HFFc6 (cell line): ENCODE results near the gene RAB3GAP1. TPM values are rescaled to one million over a fixed set of nuclear protein-coding genes. Genes with fewer than 3 reads are reported as not detected.
A peak's percentile ranks its signal among the peaks of the same experiment; 100 is the strongest.

Experiments used
- DNase-seq: peaks from one replicate; pipeline ENCODE4 v3.0.0-alpha.2; 2018
- H3K27ac Mint-ChIP-seq: 2 replicates; pipeline ENCODE4 v1.8.0; 2020; ENCODE audit warnings: mild to moderate bottlenecking, mixed read lengths
- H3K27me3 Mint-ChIP-seq: 2 replicates; pipeline ENCODE4 v1.8.0; 2021; ENCODE audit warnings: mild to moderate bottlenecking, moderate library complexity, mixed read lengths; ENCODE audit not compliant: insufficient read depth
- H3K36me3 Mint-ChIP-seq: 2 replicates; pipeline ENCODE4 v1.8.0; 2021; ENCODE audit warnings: low read depth, mixed read lengths
- H3K4me1 Mint-ChIP-seq: 2 replicates; pipeline ENCODE4 v1.8.0; 2020; ENCODE audit warnings: low read depth, mixed read lengths
- H3K4me3 Mint-ChIP-seq: 2 replicates; pipeline ENCODE4 v1.8.0; 2020; ENCODE audit warnings: mild to moderate bottlenecking, moderate library complexity, mixed read lengths
- H3K9me3 Mint-ChIP-seq: 2 replicates; pipeline ENCODE4 v1.8.0; 2020; ENCODE audit warnings: mild to moderate bottlenecking, mixed read lengths
- total RNA-seq, 6 experiments: library from RNA; stranded (reverse); fragmentation: NEBNext Ultra II Directional; extraction: Animal tissue kit (Norgen Biotek cat#: 25700); gene quantifications; 2 replicates in 1 of 6; 3 replicates in 5 of 6; pipeline ENCODE4 v1.2.3, GENCODE V29; 2021
- TF ChIP-seq, protein P1 (sequence below): fragments of 200-600 bp; sonication (generic); IDR thresholded peaks from 2 replicates; pipeline ENCODE4 v1.5.0; 2021; ENCODE audit warnings: antibody characterized with exemption, mild to moderate bottlenecking

The RAB3GAP1 gene
- total RNA-seq, 6 experiments from 2014 or later = 52.6 to 61.2 (median 59.1) TPM

DNA sequence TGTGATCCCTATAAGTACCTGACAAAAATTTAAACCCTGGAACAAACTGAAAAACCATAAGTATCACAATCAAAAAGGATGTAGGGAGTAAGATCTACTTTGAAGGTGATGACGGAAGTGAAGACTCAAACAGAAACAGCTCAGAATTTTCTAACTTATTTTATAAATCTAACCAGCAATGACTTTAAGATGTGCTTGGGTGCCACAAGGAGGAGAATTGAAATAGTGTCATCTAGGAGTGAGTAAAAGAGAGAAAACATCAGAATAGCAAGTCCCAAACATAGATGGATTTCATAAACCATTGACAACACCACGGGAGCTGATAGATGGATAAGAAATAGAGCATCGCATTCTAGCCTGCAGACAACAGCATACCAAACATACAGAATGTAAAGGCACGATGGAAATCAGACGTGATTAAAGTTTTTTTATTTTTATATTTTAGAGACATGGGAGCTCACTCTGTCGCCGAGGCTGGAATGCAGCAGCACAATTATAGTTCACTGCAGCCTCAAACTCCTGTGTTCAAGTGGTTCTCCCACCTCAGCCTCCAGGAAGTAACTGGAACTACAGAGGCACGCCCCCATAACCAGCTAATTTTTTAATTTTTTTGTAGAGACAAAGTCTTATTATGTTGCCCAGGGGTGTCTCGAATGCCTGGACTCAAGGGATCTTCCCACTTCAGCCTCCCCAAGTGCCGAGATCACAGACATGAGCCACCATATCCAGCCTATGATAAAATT lies 41.7 kb upstream of the RAB3GAP1 start:
- no peak overlapping the region for H3K27ac Mint-ChIP-seq
- peaks cover 2% of the 10 kb centered on the region for H3K27me3 Mint-ChIP-seq
- no peak overlapping the region for H3K4me3 Mint-ChIP-seq
- no peaks in the 10 kb centered on the region; the same call in 1 of the 2 replicates for H3K4me1 Mint-ChIP-seq
- no peak for DNase-seq
- TF ChIP-seq, protein P1, sequence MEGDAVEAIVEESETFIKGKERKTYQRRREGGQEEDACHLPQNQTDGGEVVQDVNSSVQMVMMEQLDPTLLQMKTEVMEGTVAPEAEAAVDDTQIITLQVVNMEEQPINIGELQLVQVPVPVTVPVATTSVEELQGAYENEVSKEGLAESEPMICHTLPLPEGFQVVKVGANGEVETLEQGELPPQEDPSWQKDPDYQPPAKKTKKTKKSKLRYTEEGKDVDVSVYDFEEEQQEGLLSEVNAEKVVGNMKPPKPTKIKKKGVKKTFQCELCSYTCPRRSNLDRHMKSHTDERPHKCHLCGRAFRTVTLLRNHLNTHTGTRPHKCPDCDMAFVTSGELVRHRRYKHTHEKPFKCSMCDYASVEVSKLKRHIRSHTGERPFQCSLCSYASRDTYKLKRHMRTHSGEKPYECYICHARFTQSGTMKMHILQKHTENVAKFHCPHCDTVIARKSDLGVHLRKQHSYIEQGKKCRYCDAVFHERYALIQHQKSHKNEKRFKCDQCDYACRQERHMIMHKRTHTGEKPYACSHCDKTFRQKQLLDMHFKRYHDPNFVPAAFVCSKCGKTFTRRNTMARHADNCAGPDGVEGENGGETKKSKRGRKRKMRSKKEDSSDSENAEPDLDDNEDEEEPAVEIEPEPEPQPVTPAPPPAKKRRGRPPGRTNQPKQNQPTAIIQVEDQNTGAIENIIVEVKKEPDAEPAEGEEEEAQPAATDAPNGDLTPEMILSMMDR = no peak
- H3K36me3 Mint-ChIP-seq = no peaks in the 10 kb centered on the region
- H3K9me3 Mint-ChIP-seq = no peaks in the 10 kb centered on the region

DNA sequence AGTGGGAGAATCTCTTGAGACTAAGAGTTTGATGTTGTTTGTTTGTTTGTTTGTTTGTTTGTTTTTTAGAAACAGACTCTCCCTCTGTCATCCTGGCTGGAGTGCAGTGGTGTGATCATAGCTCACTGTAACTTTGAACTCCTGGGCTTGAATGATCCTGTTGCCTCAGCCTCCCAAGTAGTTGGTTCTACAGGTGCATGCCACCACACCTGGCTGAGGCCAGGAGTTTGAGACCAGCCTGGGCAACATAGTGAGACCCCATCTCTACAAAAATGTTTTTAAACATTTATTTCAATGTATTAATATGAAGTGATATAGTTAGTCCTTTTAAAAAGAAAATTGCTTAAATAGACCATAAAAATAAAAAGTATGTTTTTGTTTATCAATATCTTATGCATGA lies 40.5 kb upstream of the RAB3GAP1 start:
- TF ChIP-seq, protein P1 = no peak
- Mint-ChIP-seq H3K27ac (no peak overlapping the region), H3K36me3 (no peaks in the 10 kb centered on the region), H3K27me3 (peaks cover 4% of the 10 kb centered on the region), H3K9me3 (no peaks in the 10 kb centered on the region), H3K4me3 (no peak overlapping the region), H3K4me1 (no peaks in the 10 kb centered on the region)
- DNase-seq = no peak

DNA sequence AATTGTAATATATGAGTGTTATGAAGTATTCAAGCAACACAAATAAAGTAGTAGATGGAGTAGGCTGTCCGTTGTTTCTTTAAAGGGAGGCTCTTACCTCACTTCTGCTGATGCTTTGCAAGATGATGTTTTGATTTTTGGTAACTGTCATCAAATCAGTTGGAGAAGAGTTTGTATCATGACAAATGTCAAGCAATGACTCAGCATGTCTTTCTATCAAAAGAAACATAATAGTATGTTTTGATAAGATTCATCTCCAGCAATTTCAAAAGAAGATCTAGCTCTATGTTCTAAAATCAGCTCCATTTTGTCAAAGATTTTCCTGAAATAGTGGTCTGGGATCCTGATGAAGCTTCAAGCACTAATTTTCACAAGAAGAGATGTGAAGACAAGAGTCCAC lies 30.5 kb upstream of the RAB3GAP1 start:
- Mint-ChIP-seq H3K9me3 (no peaks in the 10 kb centered on the region), H3K4me3 (no peak overlapping the region), H3K36me3 (no peaks in the 10 kb centered on the region), H3K4me1 (no peaks in the 10 kb centered on the region; the same call in 1 of the 2 replicates), H3K27ac (no peak overlapping the region), H3K27me3 (peaks cover 14% of the 10 kb centered on the region; the same call in 1 of the 2 replicates)
- DNase-seq = no peak
- TF ChIP-seq, protein P1 = no peak

DNA sequence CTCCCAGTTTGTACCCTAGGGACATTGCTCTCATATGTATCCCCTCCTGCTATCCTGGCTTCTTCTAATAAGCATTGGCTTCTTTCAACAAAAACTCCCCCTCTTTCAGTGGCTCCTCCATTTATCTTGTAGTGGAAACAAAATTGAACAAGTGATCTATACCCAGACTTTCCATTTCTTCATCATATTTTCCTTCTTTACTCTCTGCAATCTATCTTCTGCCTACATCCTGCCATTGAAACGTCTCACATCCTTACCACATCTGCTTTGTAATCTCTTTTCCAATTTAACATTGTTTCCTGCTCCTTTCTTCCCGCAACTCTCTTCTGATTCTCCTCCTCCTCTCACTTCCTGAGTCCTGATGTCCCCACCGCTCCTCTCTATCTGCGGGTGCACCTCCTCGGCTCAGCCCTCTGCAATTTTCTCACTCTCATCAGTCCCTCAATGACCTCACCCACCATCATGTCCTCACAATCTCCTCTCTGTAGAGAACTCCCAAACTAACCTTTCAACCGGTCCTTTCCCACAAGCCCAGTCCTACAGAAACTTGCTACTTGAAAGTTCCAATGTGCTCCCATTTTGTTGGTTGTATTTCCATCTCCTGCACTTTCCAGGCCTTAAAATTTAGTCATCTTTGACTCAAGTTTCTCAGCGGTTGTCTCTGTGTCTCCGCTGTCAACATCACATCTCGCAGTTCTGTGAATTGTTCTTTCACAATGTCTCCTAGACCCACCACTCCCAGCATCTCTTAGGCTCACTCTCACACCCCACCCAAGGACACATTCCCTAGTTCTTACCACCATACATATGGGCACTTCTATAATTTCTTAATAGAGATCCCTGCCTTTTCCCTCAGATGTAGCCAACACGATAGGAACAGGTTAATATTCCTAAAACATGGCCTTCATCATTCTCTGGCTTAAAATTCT lies 28.9 kb upstream of the RAB3GAP1 start:
- H3K27me3 Mint-ChIP-seq = peaks cover 13% of the 10 kb centered on the region; the same call in 1 of the 2 replicates
- TF ChIP-seq, protein P1 = no peak
- H3K36me3 Mint-ChIP-seq = no peaks in the 10 kb centered on the region
- no peaks in the 10 kb centered on the region for H3K9me3 Mint-ChIP-seq
- H3K4me3 Mint-ChIP-seq = no peak overlapping the region; the same call in 1 of the 2 replicates
- no peaks in the 10 kb centered on the region; the same call in 1 of the 2 replicates for H3K4me1 Mint-ChIP-seq
- no peak for DNase-seq
- no peak overlapping the region for H3K27ac Mint-ChIP-seq

DNA sequence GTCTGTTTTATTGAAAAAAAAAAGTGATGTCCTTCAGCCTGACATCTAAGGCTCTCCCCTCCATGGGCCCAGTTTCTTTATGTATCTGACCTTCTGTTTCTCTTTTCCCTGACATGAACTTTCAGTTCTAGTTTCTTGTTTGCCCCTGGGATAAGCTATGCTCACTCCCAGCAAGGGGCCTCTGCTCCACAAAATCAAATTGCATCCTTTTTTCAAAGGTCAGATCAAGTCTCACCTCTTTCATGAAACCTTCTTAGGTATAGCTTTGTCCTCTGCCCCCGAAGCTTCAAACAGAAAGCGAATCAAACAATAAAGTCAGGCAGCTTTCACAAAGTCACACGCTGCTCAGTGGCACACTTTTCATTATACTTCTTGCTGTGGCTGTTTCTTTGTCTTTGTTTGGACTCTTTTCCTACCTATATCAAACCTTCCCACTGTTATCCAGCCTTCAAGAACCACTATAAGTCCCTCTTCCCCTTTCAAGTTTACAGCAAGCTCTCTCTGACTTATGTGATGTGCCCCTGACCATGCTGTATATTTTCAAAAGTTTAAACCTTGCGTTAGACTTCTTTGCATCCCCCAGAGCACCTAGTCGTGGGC lies 28.1 kb upstream of the RAB3GAP1 start:
- Mint-ChIP-seq H3K27ac (no peak overlapping the region), H3K27me3 (peaks cover 13% of the 10 kb centered on the region; the same call in 1 of the 2 replicates), H3K4me1 (no peaks in the 10 kb centered on the region; the same call in 1 of the 2 replicates), H3K9me3 (no peaks in the 10 kb centered on the region), H3K36me3 (no peaks in the 10 kb centered on the region), H3K4me3 (peak overlapping the region; percentile 6; the same call in 1 of the 2 replicates)
- TF ChIP-seq, protein P1 = no peak
- no peak for DNase-seq
